H9 (cell line): ENCODE data around the gene HTT-AS. TPM values are rescaled to one million over a fixed set of nuclear protein-coding genes. Genes with fewer than 3 reads are reported as not detected.

Experiments used
- DNase-seq: peaks from one replicate; pipeline ENCODE4 v3.0.0-alpha.2; 2017
- H2AFZ ChIP-seq: one replicate; pipeline ENCODE4 v1.6.1; 2013; ENCODE audit warnings: mild to moderate bottlenecking, low read length, control low read depth, moderate library complexity
- H2AK5ac ChIP-seq: 2 replicates; pipeline ENCODE4 v1.6.1; 2013; ENCODE audit warnings: low read length, control low read depth, mixed read lengths; ENCODE audit not compliant: insufficient read length
- H2BK120ac ChIP-seq: one replicate; pipeline ENCODE4 v1.6.1; 2013; ENCODE audit warnings: low read depth, mild to moderate bottlenecking, low read length, control low read depth, inconsistent platforms; ENCODE audit not compliant: poor library complexity, severe bottlenecking
- H2BK12ac ChIP-seq: 2 replicates; pipeline ENCODE4 v1.6.1; 2013; ENCODE audit warnings: low read length, control low read depth, mixed read lengths, low read depth; ENCODE audit not compliant: insufficient read length
- H2BK15ac ChIP-seq: 2 replicates; pipeline ENCODE4 v1.6.1; 2013; ENCODE audit warnings: low read depth, low read length, control low read depth
- H2BK20ac ChIP-seq: one replicate; pipeline ENCODE4 v1.6.1; 2013; ENCODE audit warnings: low read depth, mild to moderate bottlenecking, low read length, control low read depth, inconsistent platforms; ENCODE audit not compliant: poor library complexity, severe bottlenecking
- H2BK5ac ChIP-seq: 2 replicates; pipeline ENCODE4 v1.6.1; 2013; ENCODE audit warnings: low read length, control low read depth, mixed read lengths; ENCODE audit not compliant: insufficient read length
- H3K14ac ChIP-seq: 2 replicates; pipeline ENCODE4 v1.6.1; 2013; ENCODE audit warnings: low read length, control low read depth; ENCODE audit not compliant: insufficient read depth
- H3K18ac ChIP-seq: 2 replicates; pipeline ENCODE4 v1.6.1; 2013; ENCODE audit warnings: low read depth, mild to moderate bottlenecking, mixed read lengths, low read length, control low read depth; ENCODE audit not compliant: insufficient read length
- H3K23ac ChIP-seq: 2 replicates; pipeline ENCODE4 v1.6.1; 2013; ENCODE audit warnings: low read length, control low read depth, mixed read lengths, low read depth; ENCODE audit not compliant: insufficient read length
- H3K23me2 ChIP-seq: 2 replicates; pipeline ENCODE4 v1.6.1; 2013; ENCODE audit warnings: low read depth, mild to moderate bottlenecking, mixed read lengths, low read length, control low read depth; ENCODE audit not compliant: insufficient read length, poor library complexity, severe bottlenecking
- H3K27ac ChIP-seq: 2 replicates; pipeline ENCODE4 v1.5.1; 2013; ENCODE audit warnings: low read length, control low read depth, mixed read lengths, low read depth; ENCODE audit not compliant: insufficient read length
- H3K27me3 ChIP-seq: 2 replicates; pipeline ENCODE4 v1.6.1; 2013; ENCODE audit warnings: low read length, control low read depth, inconsistent platforms; ENCODE audit not compliant: insufficient read depth
- H3K4ac ChIP-seq: 2 replicates; pipeline ENCODE4 v1.6.1; 2013; ENCODE audit warnings: low read depth, mild to moderate bottlenecking, control low read depth, inconsistent platforms, low read length, moderate library complexity
- H3K4me1 ChIP-seq: 2 replicates; pipeline ENCODE4 v1.6.1; 2013; ENCODE audit warnings: low read length, control low read depth, inconsistent platforms; ENCODE audit not compliant: insufficient read depth
- H3K4me2 ChIP-seq: 2 replicates; pipeline ENCODE4 v1.6.1; 2013; ENCODE audit warnings: low read length, control low read depth, mixed read lengths; ENCODE audit not compliant: insufficient read length, insufficient read depth
- H3K56ac ChIP-seq: 2 replicates; pipeline ENCODE4 v1.6.1; 2013; ENCODE audit warnings: low read depth, mild to moderate bottlenecking, mixed read lengths, low read length, control low read depth; ENCODE audit not compliant: insufficient read length
- H3K79me1 ChIP-seq: 2 replicates; pipeline ENCODE4 v1.6.1; 2013; ENCODE audit warnings: low read depth, mild to moderate bottlenecking, moderate library complexity, low read length, control low read depth, inconsistent platforms; ENCODE audit not compliant: insufficient read depth, poor library complexity, severe bottlenecking
- H3K79me2 ChIP-seq: 2 replicates; pipeline ENCODE4 v1.6.1; 2013; ENCODE audit warnings: low read length, control low read depth, inconsistent platforms; ENCODE audit not compliant: insufficient read depth
- H3K9ac ChIP-seq: 2 replicates; pipeline ENCODE4 v1.6.1; 2013; ENCODE audit warnings: low read length, control low read depth, mixed read lengths; ENCODE audit not compliant: insufficient read length; ENCODE audit errors: extremely low read depth
- H3K9me3 ChIP-seq: one replicate; pipeline ENCODE4 v1.6.1; 2013; ENCODE audit warnings: low read depth, low read length, inconsistent platforms; ENCODE audit not compliant: control insufficient read depth
- H3T11ph ChIP-seq: one replicate; pipeline ENCODE4 v1.6.1; 2013; ENCODE audit warnings: mild to moderate bottlenecking, low read length, control low read depth, inconsistent platforms
- H4K20me1 ChIP-seq: one replicate; pipeline ENCODE4 v1.6.1; 2013; ENCODE audit not compliant: control insufficient read depth, insufficient read length, insufficient read depth
- H4K5ac ChIP-seq: 2 replicates; pipeline ENCODE4 v1.6.1; 2013; ENCODE audit warnings: low read depth, mild to moderate bottlenecking, mixed read lengths, low read length, control low read depth; ENCODE audit not compliant: insufficient read length
- H4K8ac ChIP-seq: replicated peaks from 2 replicates; pipeline ENCODE4 v1.6.1; 2013; ENCODE audit warnings: low read length, control low read depth, mixed read lengths, low read depth; ENCODE audit not compliant: insufficient read length
- H4K91ac ChIP-seq: 2 replicates; pipeline ENCODE4 v1.6.1; 2013; ENCODE audit warnings: low read depth, mild to moderate bottlenecking, moderate library complexity, mixed read lengths, low read length, control low read depth; ENCODE audit not compliant: insufficient read length
- H3K27ac Mint-ChIP-seq, 3 experiments: 2 replicates in 2 of 3; 3 replicates in 1 of 3; pipeline ENCODE4 v1.8.0; 2020 to 2021; ENCODE audit warnings: mixed read lengths in 3 of 3, mild to moderate bottlenecking in 1 of 3, moderate library complexity in 1 of 3
- H3K27me3 Mint-ChIP-seq: 2 replicates; pipeline ENCODE4 v1.8.0; 2021; ENCODE audit warnings: low read depth, mild to moderate bottlenecking, moderate library complexity, mixed read lengths
- H3K36me3 Mint-ChIP-seq, 3 experiments: 2 replicates in 2 of 3; 3 replicates in 1 of 3; pipeline ENCODE4 v1.8.0; 2020 to 2021; ENCODE audit warnings: low read depth in 3 of 3, mixed read lengths in 3 of 3; ENCODE audit not compliant: insufficient read depth in 1 of 3
- H3K4me1 Mint-ChIP-seq, 2 experiments: 2 replicates each; pipeline ENCODE4 v1.8.0; 2020; ENCODE audit warnings: mixed read lengths in 2 of 2
- H3K4me3 Mint-ChIP-seq, 2 experiments: 2 replicates in 1 of 2; 3 replicates in 1 of 2; pipeline ENCODE4 v1.8.0; 2020 to 2021; ENCODE audit warnings: mild to moderate bottlenecking in 2 of 2, mixed read lengths in 2 of 2, moderate library complexity in 1 of 2
- H3K9me3 Mint-ChIP-seq, 2 experiments: 2 replicates in 1 of 2; 3 replicates in 1 of 2; pipeline ENCODE4 v1.8.0; 2020; ENCODE audit warnings: mild to moderate bottlenecking in 2 of 2, mixed read lengths in 2 of 2, moderate library complexity in 1 of 2
- CTCF ChIP-seq: fragments of 200-600 bp; sonication (generic); conservative IDR thresholded peaks from 3 replicates; pipeline ENCODE4 v1.8.0; 2021; ENCODE audit warnings: antibody characterized with exemption, mild to moderate bottlenecking
- WGBS: extraction: QIAGEN DNeasy Blood & Tissue Kit; methylation state at CpG from one replicate; pipeline ENCODE4 v1.1.7; 2013; ENCODE audit warnings: missing lambda C conversion rate, low lambda C conversion rate, mixed read lengths; ENCODE audit not compliant: insufficient read length; ENCODE audit errors: extremely low coverage; 5-methylcytosine and 5-hydroxymethylcytosine counted together
- total RNA-seq: library from RNA; stranded (reverse); gene quantifications from 2 replicates; pipeline ENCODE4 v1.2.1, GENCODE V29; 2021

Gene HTT-AS
- total RNA-seq, 1 experiment from 2014 or later = not detected

DNA sequence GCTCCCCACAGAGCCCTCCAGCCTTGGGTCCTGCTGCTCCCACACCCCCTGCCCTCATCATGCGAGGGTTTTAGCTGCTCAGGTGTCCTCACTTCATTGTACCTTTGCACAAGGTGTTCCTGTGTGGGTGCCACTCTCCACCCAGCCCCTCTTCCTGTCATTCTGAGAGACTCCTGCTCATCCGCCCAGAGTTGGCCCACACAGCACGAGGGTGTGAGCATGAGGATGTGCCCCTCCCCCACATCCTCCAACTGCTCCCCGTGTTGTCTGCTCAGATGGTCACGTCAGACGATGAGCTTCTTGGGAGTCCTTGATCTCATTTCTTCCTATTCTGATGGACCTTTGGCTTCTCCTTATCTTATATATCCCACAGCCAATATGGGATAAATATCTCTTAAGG, 53.2 kb downstream of the HTT-AS start:
- Histone ChIP-seq H3K23me2 (no peaks in the 10 kb centered on the region), H2BK12ac (no peak overlapping the region), H3K79me1 (no peaks in the 10 kb centered on the region), H3T11ph (no peak overlapping the region), H3K79me2 (no peaks in the 10 kb centered on the region), H3K23ac (no peak overlapping the region), H3K18ac (no peak overlapping the region), H4K91ac (no peak overlapping the region), H2BK5ac (no peak overlapping the region), H4K8ac (no peak overlapping the region), H3K14ac (no peak overlapping the region; the same call in 1 of the 2 replicates), H3K4ac (no peak overlapping the region), H3K27ac (no peak overlapping the region), H3K4me1 (no peaks in the 10 kb centered on the region), H3K27me3 (no peaks in the 10 kb centered on the region), H2BK20ac (no peak overlapping the region), H3K4me2 (no peak overlapping the region), H4K20me1 (no peaks in the 10 kb centered on the region), H4K5ac (no peak overlapping the region), H3K9ac (no peak overlapping the region), H3K9me3 (no peaks in the 10 kb centered on the region), H2BK15ac (no peak overlapping the region), H3K56ac (no peak overlapping the region), H2AFZ (no peak overlapping the region), H2AK5ac (no peak overlapping the region), H2BK120ac (no peak overlapping the region)
- Mint-ChIP-seq H3K9me3 (no peaks in the 10 kb centered on the region; a peak in 1 of 5 replicates), H3K4me1 (peaks cover 6 to 9% of the 10 kb centered on the region in 2 experiments), H3K27me3 (peaks cover 3% of the 10 kb centered on the region; the same call in 1 of the 2 replicates), H3K27ac (no peak overlapping the region; a peak in 1 of 7 replicates), H3K36me3 (0 out of 7 replicates have a peak, but pooled peaks cover 0 to 2% (median 0%) of the 10 kb centered on the region in 3 experiments), H3K4me3 (no peak overlapping the region)
- no peak for DNase-seq
- no peak for TF ChIP-seq CTCF
- WGBS = no CpG with 5 or more reads among the region's 6 CpGs
